GM12874 (cell line): ENCODE measurements around the gene MDK.

Experiments used
- CTCF ChIP-seq: IDR thresholded peaks from 2 replicates; pipeline ENCODE4 v1.5.1; 2011; ENCODE audit warnings: low read depth, mild to moderate bottlenecking, control low read depth, low read length, moderate library complexity; ENCODE audit not compliant: insufficient read depth

The MDK gene

DNA sequence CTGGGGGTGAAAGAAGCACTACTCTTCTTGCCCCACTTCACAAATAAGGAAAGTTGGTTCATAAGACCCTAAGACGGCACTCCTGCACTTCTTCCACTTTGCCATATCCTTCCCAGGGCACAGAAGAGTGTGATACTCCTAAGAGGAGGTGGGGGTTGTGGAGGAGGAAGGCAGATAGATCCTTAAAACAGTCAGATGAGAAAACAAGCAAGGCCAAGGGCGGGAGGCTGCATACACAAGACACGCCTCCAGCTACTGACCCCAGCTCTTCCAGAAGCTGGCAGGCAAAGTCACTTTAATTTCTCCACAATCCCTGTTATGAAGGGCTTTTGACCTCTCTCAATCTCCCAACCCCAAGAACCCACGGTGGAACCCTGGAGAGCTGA is 11.8 kb downstream of the MDK start:
- no peak for TF ChIP-seq CTCF

GRCh38 chr11:46393759-46394158 is 12.3 kb downstream of the MDK start:
- no peak for TF ChIP-seq CTCF

DNA sequence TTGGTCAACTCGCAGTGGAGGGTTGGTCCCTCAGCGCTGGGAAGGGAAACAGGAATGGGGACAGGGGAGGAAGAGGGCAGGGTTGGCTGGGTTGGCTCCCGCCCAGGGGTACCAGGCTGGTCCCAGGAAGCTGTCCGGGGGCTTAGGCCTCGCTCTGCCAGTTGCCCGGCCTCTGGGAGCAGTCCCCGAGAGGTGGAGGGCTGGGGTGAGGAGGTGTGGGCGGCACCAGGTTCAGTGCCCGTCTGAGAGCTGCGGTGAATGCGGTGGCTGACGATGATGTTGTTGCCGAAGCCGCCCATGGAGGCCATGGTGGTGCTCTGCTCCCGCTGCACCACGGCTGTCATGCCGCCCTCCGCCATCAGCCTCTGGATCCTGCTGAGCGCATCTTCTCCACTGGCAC is 16.1 kb downstream of the MDK start:
- no peak for TF ChIP-seq CTCF

DNA sequence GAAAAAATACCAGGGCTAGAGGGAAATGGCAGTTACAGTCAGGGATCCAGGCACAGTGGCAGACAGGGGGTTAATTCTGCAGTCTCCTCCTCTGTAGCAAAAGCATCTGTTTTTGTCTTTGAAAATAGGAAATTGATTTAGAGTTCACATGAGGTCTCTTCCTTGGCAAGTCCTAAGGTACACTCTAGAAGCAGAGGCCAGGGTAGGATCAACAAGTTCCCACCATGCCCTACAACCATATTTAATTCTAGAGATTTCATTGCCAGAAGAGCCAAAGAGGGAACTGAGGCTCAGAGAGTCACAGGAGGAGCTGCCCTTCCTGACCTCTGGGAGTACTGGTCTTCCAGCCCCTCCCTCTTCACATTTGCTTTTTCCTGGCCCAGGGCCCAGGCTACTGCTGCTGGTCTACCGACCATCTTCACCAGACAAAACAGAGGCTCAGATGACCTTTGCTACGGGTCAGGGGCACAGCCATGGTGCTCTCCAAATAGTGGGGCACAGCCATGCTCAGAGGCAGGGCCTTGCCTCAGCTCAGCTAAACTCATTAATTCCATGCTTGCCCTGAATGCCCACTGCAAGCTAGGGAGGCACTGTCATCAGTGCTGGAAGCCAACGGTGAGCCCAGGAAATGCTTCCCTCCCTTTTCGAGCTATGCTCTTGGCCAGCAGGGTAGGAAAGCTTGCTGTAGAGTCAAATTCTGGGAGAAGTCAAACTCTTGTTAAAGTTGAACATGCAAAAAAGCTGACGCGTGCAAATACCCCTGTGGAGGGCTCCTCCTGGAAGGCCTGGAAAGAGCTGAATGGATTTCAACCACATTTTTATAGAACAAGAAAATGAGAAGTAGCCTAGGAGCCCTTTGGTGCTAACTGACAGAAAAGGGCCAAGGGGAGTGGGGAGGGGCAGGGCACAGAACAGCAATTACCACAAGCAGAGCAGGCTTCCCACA is 21.8 kb downstream of the MDK start:
- TF ChIP-seq CTCF = no peak

- no peak for TF ChIP-seq CTCF
Measured at GRCh38 chr11:46404476-46405017, 23.1 kb downstream of the MDK start.

DNA sequence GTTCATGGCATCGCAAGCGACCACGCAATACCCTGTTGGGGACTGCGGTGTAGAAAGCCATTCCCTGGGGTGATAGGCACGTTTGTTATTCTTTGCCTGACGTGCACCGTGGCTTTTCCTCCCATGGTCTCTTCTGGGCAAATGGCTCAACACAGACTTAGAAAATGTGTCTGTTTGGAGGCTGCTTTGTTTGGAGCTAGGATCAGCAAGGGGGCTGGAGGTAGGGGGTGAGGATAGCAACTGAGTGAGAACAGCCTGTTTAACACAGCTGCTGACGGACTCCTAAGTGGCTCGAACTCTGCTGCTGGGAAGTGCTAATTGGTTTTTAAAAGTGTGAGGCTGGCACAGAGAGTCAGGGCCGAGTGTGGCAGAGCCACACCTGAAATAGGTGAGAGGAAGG is 26.2 kb downstream of the MDK start:
- no peak for TF ChIP-seq CTCF

DNA sequence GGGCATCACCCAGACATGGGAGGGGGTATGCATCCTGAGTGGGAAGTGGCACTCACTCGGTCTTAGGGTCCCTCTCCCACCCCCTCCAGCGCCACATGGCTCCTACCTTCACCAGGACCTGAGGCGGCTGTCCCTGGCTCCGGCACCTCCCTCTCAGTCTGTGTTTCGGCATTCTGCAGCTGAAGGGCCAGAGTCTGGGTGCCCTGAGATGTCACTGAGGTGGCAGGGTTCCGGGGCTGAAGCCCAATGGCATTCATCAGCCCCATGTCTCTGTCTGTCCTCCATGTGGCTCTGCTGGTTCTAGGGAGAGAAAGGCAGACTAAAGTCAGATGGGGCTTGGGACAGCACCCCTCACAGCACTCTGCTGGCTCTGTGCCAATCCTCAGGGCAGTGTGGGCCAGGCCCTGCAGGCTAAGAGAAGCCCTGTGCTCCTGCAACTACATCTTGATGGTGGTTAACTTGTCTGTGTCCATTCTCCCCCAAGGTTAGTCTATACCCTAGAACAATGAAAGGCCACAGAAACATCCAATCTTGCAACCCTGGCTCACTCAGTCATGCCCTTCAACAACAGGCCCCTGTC is 27.0 kb downstream of the MDK start:
- no peak for TF ChIP-seq CTCF
